ENCODE measurements around the gene PPP1R15A.

PPP1R15A gene

GRCh38 chr19:48872182-48872883 lies at the start of gene PPP1R15A:
Gene PPP1R15A (plus strand): TSS chr19:48872421. CDS start chr19:48873234, 813 bp downstream.
- Mint-ChIP-seq H3K27me3 (no peaks in the 10 kb centered on the region), H3K27ac (peak within 1 kb of the TSS; percentile 100), H3K36me3 (peaks cover 41 to 48% of the 10 kb centered on the region in 2 donors), H3K4me3 (peak within 1 kb of the TSS; percentile 99), H3K9me3 (no peaks in the 10 kb centered on the region), H3K4me1 (peaks cover 31 to 47% of the 10 kb centered on the region in 2 donors)
- DNase-seq (peak; percentile 98), ATAC-seq (replicated peaks) (peak; percentile 48 to 61)

GRCh38 chr19:48822514-48822913 lies 49.7 kb upstream of the PPP1R15A start:
- DNase-seq (no peak), ATAC-seq (replicated peaks) (no peak)
- H3K27ac Mint-ChIP-seq: no peak overlapping the region
- H3K4me3 Mint-ChIP-seq: no peak overlapping the region
- no peaks in the 10 kb centered on the region for H3K4me1 Mint-ChIP-seq
- H3K9me3 Mint-ChIP-seq: no peaks in the 10 kb centered on the region
- H3K27me3 Mint-ChIP-seq: no peaks in the 10 kb centered on the region
- H3K36me3 Mint-ChIP-seq: no peaks in the 10 kb centered on the region

- no peaks in the 10 kb centered on the region for H3K4me1 Mint-ChIP-seq
- no peak overlapping the region for H3K4me3 Mint-ChIP-seq
- no peaks in the 10 kb centered on the region for H3K27me3 Mint-ChIP-seq
- no peaks in the 10 kb centered on the region for H3K9me3 Mint-ChIP-seq
- peaks cover 0 to 5% of the 10 kb centered on the region in 2 donors for H3K36me3 Mint-ChIP-seq
- DNase-seq: no peak
- ATAC-seq (replicated peaks): no peak
- H3K27ac Mint-ChIP-seq: no peak overlapping the region
Measured at GRCh38 chr19:48826606-48827020, 45.6 kb upstream of the PPP1R15A start.

- DNase-seq (no peak), ATAC-seq (replicated peaks) (no peak)
- H3K36me3 Mint-ChIP-seq: peaks cover 4 to 8% of the 10 kb centered on the region in 2 donors
- no peak overlapping the region for H3K27ac Mint-ChIP-seq
- H3K27me3 Mint-ChIP-seq: no peaks in the 10 kb centered on the region
- H3K4me1 Mint-ChIP-seq: peaks cover 2 to 6% of the 10 kb centered on the region in 2 donors
- H3K9me3 Mint-ChIP-seq: no peaks in the 10 kb centered on the region
- H3K4me3 Mint-ChIP-seq: no peak overlapping the region
Measured at GRCh38 chr19:48830088-48830487, 42.1 kb upstream of the PPP1R15A start.

- no peaks in the 10 kb centered on the region for H3K9me3 Mint-ChIP-seq
- peaks cover 7 to 13% of the 10 kb centered on the region in 2 donors for H3K4me1 Mint-ChIP-seq
- H3K27ac Mint-ChIP-seq: no peak overlapping the region
- DNase-seq (no peak), ATAC-seq (replicated peaks) (no peak)
- H3K27me3 Mint-ChIP-seq: no peaks in the 10 kb centered on the region
- H3K36me3 Mint-ChIP-seq: peaks cover 4 to 8% of the 10 kb centered on the region in 2 donors
- H3K4me3 Mint-ChIP-seq: no peak overlapping the region
Measured at GRCh38 chr19:48830965-48831364, 41.3 kb upstream of the PPP1R15A start.

GRCh38 chr19:48833049-48833448 lies 39.2 kb upstream of the PPP1R15A start:
- ATAC-seq (replicated peaks) (no peak), DNase-seq (no peak)
- H3K4me3 Mint-ChIP-seq: no peak overlapping the region
- H3K27me3 Mint-ChIP-seq: no peaks in the 10 kb centered on the region
- H3K4me1 Mint-ChIP-seq: peaks cover 19 to 33% of the 10 kb centered on the region in 2 donors
- H3K36me3 Mint-ChIP-seq: peaks cover 4 to 8% of the 10 kb centered on the region in 2 donors
- no peaks in the 10 kb centered on the region for H3K9me3 Mint-ChIP-seq
- no peak overlapping the region for H3K27ac Mint-ChIP-seq

GRCh38 chr19:48833977-48834376 lies 38.2 kb upstream of the PPP1R15A start:
- Mint-ChIP-seq H3K4me3 (peak overlapping the region in 1 of 2 donors; percentile 55), H3K27me3 (no peaks in the 10 kb centered on the region), H3K36me3 (peaks cover 4 to 8% of the 10 kb centered on the region in 2 donors), H3K4me1 (peaks cover 19 to 33% of the 10 kb centered on the region in 2 donors), H3K9me3 (no peaks in the 10 kb centered on the region), H3K27ac (peak overlapping the region; percentile 33)
- ATAC-seq (replicated peaks) (no peak), DNase-seq (no peak)

GRCh38 chr19:48835734-48836088 lies 36.5 kb upstream of the PPP1R15A start:
- Mint-ChIP-seq H3K4me1 (peaks cover 19 to 33% of the 10 kb centered on the region in 2 donors), H3K4me3 (peak overlapping the region; percentile 86 to 94), H3K27ac (peak overlapping the region; percentile 92), H3K36me3 (peaks cover 4 to 8% of the 10 kb centered on the region in 2 donors), H3K27me3 (no peaks in the 10 kb centered on the region), H3K9me3 (no peaks in the 10 kb centered on the region)
- peak; percentile 96 to 97 for ATAC-seq (replicated peaks)
- DNase-seq: peak; percentile 89

- peak; percentile 22 to 25 for ATAC-seq (replicated peaks)
- peak within 1 kb of the TSS; percentile 86 to 94 for H3K4me3 Mint-ChIP-seq
- H3K27ac Mint-ChIP-seq: peak within 1 kb of the TSS; percentile 92
- H3K36me3 Mint-ChIP-seq: peaks cover 4 to 6% of the 10 kb centered on the region in 2 donors
- H3K4me1 Mint-ChIP-seq: peaks cover 19 to 33% of the 10 kb centered on the region in 2 donors
- no peak for DNase-seq
- no peaks in the 10 kb centered on the region for H3K27me3 Mint-ChIP-seq
- H3K9me3 Mint-ChIP-seq: no peaks in the 10 kb centered on the region
Measured at GRCh38 chr19:48836089-48837017, 35.9 kb upstream of the PPP1R15A start, which contains the start of gene HSD17B14. Gene HSD17B14 (minus strand): TSS chr19:48836491. CDS start chr19:48836411, 80 bp downstream.

GRCh38 chr19:48837051-48837524 lies 35.1 kb upstream of the PPP1R15A start:
- H3K4me3 Mint-ChIP-seq: peak overlapping the region; percentile 86 to 94
- no peaks in the 10 kb centered on the region for H3K9me3 Mint-ChIP-seq
- peak overlapping the region; percentile 92 for H3K27ac Mint-ChIP-seq
- H3K4me1 Mint-ChIP-seq: peaks cover 19 to 33% of the 10 kb centered on the region in 2 donors
- no peaks in the 10 kb centered on the region for H3K27me3 Mint-ChIP-seq
- ATAC-seq (replicated peaks) (peak; percentile 87 to 90), DNase-seq (peak; percentile 85)
- H3K36me3 Mint-ChIP-seq: peaks cover 3 to 4% of the 10 kb centered on the region in 2 donors

- H3K9me3 Mint-ChIP-seq: no peaks in the 10 kb centered on the region
- H3K4me3 Mint-ChIP-seq: peak overlapping the region; percentile 86 to 94
- DNase-seq (no peak), ATAC-seq (replicated peaks) (no peak)
- H3K36me3 Mint-ChIP-seq: no peaks in the 10 kb centered on the region
- H3K4me1 Mint-ChIP-seq: peaks cover 20 to 37% of the 10 kb centered on the region in 2 donors
- H3K27ac Mint-ChIP-seq: no peak overlapping the region
- H3K27me3 Mint-ChIP-seq: no peaks in the 10 kb centered on the region
Measured at GRCh38 chr19:48837687-48838086, 34.5 kb upstream of the PPP1R15A start.

- ATAC-seq (replicated peaks) (no peak), DNase-seq (no peak)
- no peak overlapping the region for H3K27ac Mint-ChIP-seq
- no peak overlapping the region for H3K4me3 Mint-ChIP-seq
- H3K9me3 Mint-ChIP-seq: no peaks in the 10 kb centered on the region
- no peaks in the 10 kb centered on the region for H3K27me3 Mint-ChIP-seq
- H3K4me1 Mint-ChIP-seq: peaks cover 14 to 26% of the 10 kb centered on the region in 2 donors
- H3K36me3 Mint-ChIP-seq: peaks cover 0 to 4% of the 10 kb centered on the region in 2 donors
Measured at GRCh38 chr19:48841047-48841446, 31.2 kb upstream of the PPP1R15A start.

GRCh38 chr19:48841571-48841970 lies 30.6 kb upstream of the PPP1R15A start:
- Mint-ChIP-seq H3K27me3 (no peaks in the 10 kb centered on the region), H3K27ac (no peak overlapping the region), H3K9me3 (no peaks in the 10 kb centered on the region), H3K4me1 (peaks cover 10 to 20% of the 10 kb centered on the region in 2 donors), H3K4me3 (no peak overlapping the region), H3K36me3 (peaks cover 0 to 4% of the 10 kb centered on the region in 2 donors)
- no peak for DNase-seq
- no peak for ATAC-seq (replicated peaks)

- peak; percentile 62 to 67 for ATAC-seq (replicated peaks)
- Mint-ChIP-seq H3K4me3 (no peak overlapping the region), H3K4me1 (peaks cover 3 to 8% of the 10 kb centered on the region in 2 donors), H3K9me3 (no peaks in the 10 kb centered on the region), H3K27ac (peak overlapping the region; percentile 65), H3K36me3 (peaks cover under 1 to 6% of the 10 kb centered on the region in 2 donors), H3K27me3 (no peaks in the 10 kb centered on the region)
- peak; percentile 26 for DNase-seq
Measured at GRCh38 chr19:48842789-48843162, 29.4 kb upstream of the PPP1R15A start.
